IPS DF 4.7 (cell line): ENCODE results near the gene TYW1B.
"Not testable (repeated sequence)": the region's sequence is repeated elsewhere in the genome, so short reads cannot be mapped to it uniquely, and the experiment has no call there.

Experiments
- DNase-seq: peaks from one replicate; pipeline ENCODE4 v3.0.0-alpha.2; 2013; ENCODE audit warnings: low spot score; ENCODE audit errors: extremely low read depth

The TYW1B gene

GRCh38 chr7:72559546-72559945 is 268.5 kb downstream of the TYW1B start:
- not testable (repeated sequence) for DNase-seq

DNA sequence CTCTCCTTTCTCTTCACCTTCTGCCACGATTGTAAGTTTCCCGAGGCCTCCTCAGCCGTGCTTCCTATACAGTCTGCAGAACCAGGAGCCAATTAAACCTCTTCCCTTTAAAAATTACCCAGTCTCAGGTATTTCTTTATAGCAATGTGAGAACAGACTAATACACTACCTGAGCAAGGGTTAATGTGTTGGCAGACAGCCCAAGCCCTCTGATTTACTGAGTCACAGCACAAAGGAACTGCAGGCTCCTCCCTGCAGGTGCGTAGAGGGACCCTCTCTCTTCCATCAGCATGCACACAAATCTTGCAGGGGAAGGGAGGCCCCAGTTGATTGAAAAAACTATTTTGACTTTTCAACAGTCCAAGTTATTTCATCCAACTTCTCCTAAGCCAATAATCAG is 271.3 kb downstream of the TYW1B start:
- DNase-seq: not testable (repeated sequence)

DNA sequence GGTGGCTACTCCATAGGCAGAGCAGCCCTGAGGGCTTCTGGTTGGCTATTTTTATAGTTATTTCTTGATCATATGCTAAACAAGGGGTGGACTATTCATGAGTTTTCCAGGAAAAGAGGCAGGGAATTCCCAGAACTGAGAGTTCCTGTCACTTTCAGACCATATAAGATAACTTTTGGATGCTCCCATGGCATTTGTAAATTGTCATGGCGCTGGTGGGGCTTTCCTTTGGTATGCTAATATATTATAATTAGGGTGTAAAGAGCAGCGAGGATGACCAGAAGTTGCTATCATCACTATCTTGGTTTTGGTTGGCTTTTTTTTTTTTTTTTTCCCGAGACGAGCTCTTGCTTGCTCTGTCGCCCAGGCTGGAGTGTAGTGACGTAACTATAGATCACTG is 272.8 kb downstream of the TYW1B start:
- not testable (repeated sequence) for DNase-seq

GRCh38 chr7:72554401-72554800 is 273.6 kb downstream of the TYW1B start:
- DNase-seq: not testable (repeated sequence)

DNA sequence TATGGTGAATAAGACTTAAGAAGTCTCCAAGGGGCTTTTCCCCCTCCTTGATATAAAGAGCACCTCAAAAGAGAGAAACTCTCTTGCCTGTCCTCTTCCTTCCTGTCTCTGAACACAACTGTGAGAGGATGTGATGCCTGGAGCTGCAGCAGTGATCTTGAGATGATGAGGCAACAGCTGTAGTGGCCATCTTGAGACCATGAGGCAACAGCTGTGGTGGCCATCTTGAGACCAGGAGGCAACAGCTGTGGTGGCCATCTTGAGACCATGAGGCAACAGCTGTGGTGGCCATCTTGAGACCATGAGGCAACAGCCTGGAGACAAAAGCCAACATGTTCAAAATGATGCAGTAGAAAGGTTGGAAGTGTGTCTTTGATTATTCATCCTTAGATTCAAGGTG is 277.5 kb downstream of the TYW1B start:
- not testable (repeated sequence) for DNase-seq

DNA sequence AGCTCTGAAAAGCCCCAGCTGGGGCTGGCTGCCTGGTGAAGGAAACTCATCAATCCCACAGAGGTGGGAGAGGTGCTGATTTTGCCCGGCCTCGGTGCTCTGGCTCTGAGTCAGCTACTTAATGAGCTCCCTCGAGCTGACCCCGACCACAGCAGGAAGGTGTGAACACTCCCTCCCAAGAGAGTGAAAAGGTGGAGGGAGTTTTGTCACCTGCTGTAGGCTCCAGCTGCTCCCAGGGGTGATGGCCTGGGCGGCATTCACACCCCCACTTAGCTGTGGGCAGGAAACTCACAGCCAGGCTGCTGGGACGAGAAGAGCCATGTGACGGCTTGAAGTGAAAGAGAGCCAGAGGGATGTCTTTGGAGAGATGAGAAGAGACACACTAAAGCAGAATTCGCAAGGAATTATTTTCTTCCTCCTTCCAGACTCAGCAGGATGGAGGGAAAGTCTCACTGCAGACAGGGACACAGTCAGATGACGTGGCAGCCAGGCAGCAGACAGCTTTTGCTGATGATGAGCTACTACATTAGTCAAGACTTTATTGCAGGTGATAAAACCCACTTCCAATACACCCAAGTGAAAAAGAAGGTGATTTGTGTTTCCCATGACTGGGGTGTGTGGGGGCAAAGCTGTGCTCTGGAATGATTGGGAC is 281.3 kb downstream of the TYW1B start:
- not testable (repeated sequence) for DNase-seq

GRCh38 chr7:72544531-72544930 is 283.5 kb downstream of the TYW1B start:
- not testable (repeated sequence) for DNase-seq

- no peak for DNase-seq
These were observed 287.1 kb downstream of the TYW1B start for GRCh38 chr7:72540923-72541322.

DNA sequence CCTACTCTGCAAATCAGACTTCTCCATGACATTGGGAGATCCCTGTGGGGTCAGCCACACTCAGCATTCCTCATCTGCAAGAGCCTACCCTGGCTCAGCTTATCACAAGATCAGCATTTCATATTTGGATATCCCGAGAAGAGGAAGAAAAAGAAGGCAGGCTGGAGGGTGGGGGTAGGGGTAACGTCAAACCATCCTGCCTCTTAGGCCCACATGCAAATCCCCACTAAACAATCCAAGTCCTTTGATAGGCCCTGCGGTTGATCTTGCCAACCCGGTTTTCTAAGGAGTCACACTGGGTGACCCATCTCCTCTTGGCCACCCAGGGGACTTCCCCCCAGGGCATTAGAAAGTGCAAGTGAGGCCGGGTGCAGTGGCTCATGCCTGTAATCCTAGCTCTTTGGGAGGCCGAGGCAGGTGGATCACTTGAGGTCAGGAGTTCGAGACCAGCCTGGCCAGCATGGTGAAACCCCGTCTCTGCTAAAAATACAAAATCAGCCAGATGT is 287.8 kb downstream of the TYW1B start:
- no peak for DNase-seq

- DNase-seq: no peak
These were observed 288.3 kb downstream of the TYW1B start for GRCh38 chr7:72539702-72540101.

DNA sequence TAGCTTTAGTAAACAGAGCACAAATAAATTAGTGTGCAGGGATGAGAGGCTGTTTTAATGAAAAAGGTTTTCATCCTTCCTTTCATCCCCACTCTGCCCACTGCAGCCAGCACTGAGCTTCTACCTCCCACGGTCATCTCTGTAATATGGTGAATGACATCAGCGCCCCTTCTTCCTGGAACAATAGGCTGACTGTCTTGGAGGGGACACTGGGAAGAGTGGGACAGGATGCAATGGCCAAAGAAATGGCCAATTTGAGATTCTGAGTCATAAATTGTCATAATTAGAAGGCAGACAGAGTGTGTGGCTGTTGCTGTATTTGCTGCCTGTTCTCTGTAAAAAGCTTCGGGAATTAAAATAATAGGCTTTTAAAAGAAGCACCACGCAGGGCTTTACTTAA is 289.1 kb downstream of the TYW1B start:
- no peak for DNase-seq

GRCh38 chr7:72538147-72538546 is 289.9 kb downstream of the TYW1B start:
- DNase-seq: no peak

DNA sequence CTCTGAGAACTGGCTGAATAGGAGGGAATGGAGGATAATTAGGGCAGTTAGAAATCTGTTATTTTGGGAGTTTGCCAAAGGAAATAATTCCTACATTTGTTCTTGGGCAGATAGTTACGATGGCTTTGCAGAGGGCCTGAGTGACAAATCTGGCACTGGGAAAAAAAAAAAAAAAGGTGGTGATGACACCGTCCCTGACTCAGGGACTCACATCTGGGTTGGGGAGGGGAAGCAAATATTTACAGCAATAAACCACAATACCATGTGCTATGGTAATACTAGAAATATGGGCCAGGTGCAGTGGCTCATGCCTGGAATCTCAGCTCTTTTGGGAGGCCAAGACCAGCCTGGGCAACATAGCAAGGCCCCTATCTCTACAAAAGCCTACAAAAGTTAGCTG is 292.0 kb downstream of the TYW1B start:
- DNase-seq: not testable (repeated sequence)

DNA sequence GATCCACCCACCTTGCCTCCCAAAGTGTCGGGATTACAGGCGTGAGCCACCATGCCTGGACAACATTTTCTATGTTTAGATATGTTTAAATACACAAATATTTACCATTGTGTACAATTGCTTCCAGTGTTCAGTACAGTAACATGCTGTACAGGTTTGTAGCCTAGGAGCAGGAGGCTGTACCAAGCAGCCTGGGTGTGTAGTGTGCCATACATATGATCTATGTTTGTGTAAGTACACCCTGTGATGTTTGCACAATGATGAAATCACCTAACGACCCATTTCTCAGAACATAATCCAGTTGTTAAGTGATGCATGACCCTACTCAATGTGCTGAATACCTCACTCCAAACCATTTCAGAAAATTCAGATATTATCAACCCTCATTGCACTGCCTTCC is 297.0 kb downstream of the TYW1B start:
- not testable (repeated sequence) for DNase-seq
